ENCODE results near the gene ZGLP1.

Gene ZGLP1

GRCh38 chr19:10325732-10326131, 16.1 kb upstream of the ZGLP1 start:
- H3K4me3 ChIP-seq (ENCODE audit: insufficient read depth in 1 of 2, low read depth in 1 of 2, low read length in 2 of 2): no peak overlapping the region
- WGBS: 98% methylated on average over 8 of the region's 8 CpGs
- no peak overlapping the region for H4K91ac ChIP-seq (ENCODE audit: low read length)
- no peak overlapping the region for H2BK12ac ChIP-seq (ENCODE audit: low read length in 2 of 2)
- H3K36me3 ChIP-seq (ENCODE audit: control insufficient read depth in 1 of 2, insufficient read depth in 2 of 2, low read depth in 1 of 2, low read length in 2 of 2): peaks cover 91% of the 10 kb centered on the region in 2 experiments
- H3K9me3 ChIP-seq (ENCODE audit: control insufficient read depth, low read length): no peaks in the 10 kb centered on the region
- no peak for DNase-seq
- H2BK120ac ChIP-seq (ENCODE audit: low read depth, low read length): no peak overlapping the region
- no peak overlapping the region for H3K4me2 ChIP-seq (ENCODE audit: low read length, poor library complexity, severe bottlenecking)
- H2BK15ac ChIP-seq (ENCODE audit: low read depth, poor library complexity, severe bottlenecking): no peak overlapping the region
- no peak overlapping the region for H2BK5ac ChIP-seq (ENCODE audit: low read depth, low read length, poor library complexity, severe bottlenecking)
- H3K4ac ChIP-seq (ENCODE audit: low read depth in 1 of 2, low read length in 2 of 2): no peak overlapping the region
- no peaks in the 10 kb centered on the region for H3K27me3 ChIP-seq (ENCODE audit: control insufficient read depth in 1 of 2, insufficient read depth in 1 of 2, low read length in 2 of 2)
- H3K79me1 ChIP-seq (replicated peaks; ENCODE audit: low read length, poor library complexity, severe bottlenecking): peaks cover 62% of the 10 kb centered on the region
- no peak overlapping the region for H3K18ac ChIP-seq (ENCODE audit: low read depth in 1 of 2, low read length in 2 of 2)
- H3K4me1 ChIP-seq (ENCODE audit: control insufficient read depth, insufficient read depth, low read depth, low read length): peaks cover 2% of the 10 kb centered on the region
- H2AFZ ChIP-seq (ENCODE audit: low read depth, low read length): no peak overlapping the region
- H3K14ac ChIP-seq (ENCODE audit: low read length in 2 of 2): no peak overlapping the region
- no peak overlapping the region for H3K27ac ChIP-seq (ENCODE audit: low read length, poor library complexity, severe bottlenecking)
- H4K8ac ChIP-seq (ENCODE audit: low read length): no peak overlapping the region
- H3K9ac ChIP-seq (ENCODE audit: low read length): no peak overlapping the region
- no peak overlapping the region for H3K23ac ChIP-seq (ENCODE audit: low read length in 2 of 2)
- H2AK5ac ChIP-seq (ENCODE audit: low read length, severe bottlenecking): no peak overlapping the region

GRCh38 chr19:10321874-10322835, 12.5 kb upstream of the ZGLP1 start:
- Histone ChIP-seq H2BK5ac (ENCODE audit: low read depth, low read length, poor library complexity, severe bottlenecking) (no peak overlapping the region), H2AFZ (ENCODE audit: low read depth, low read length) (no peak overlapping the region), H3K23ac (ENCODE audit: low read length in 2 of 2) (no peak overlapping the region), H3K4ac (ENCODE audit: low read depth in 1 of 2, low read length in 2 of 2) (no peak overlapping the region), H2BK120ac (ENCODE audit: low read depth, low read length) (no peak overlapping the region), H3K4me2 (ENCODE audit: low read length, poor library complexity, severe bottlenecking) (no peak overlapping the region), H3K18ac (ENCODE audit: low read depth in 1 of 2, low read length in 2 of 2) (no peak overlapping the region), H3K9me3 (ENCODE audit: control insufficient read depth, low read length) (no peaks in the 10 kb centered on the region), H4K8ac (ENCODE audit: low read length) (no peak overlapping the region), H3K14ac (ENCODE audit: low read length in 2 of 2) (no peak overlapping the region), H2BK12ac (ENCODE audit: low read length in 2 of 2) (no peak overlapping the region), H2AK5ac (ENCODE audit: low read length, severe bottlenecking) (no peak overlapping the region), H3K9ac (ENCODE audit: low read length) (no peak overlapping the region), H3K36me3 (ENCODE audit: control insufficient read depth in 1 of 2, insufficient read depth in 2 of 2, low read depth in 1 of 2, low read length in 2 of 2) (peaks cover 81 to 93% of the 10 kb centered on the region in 2 experiments), H3K4me3 (ENCODE audit: insufficient read depth in 1 of 2, low read depth in 1 of 2, low read length in 2 of 2) (no peak overlapping the region), H4K91ac (ENCODE audit: low read length) (peak overlapping the region; percentile 55), H3K27me3 (ENCODE audit: control insufficient read depth in 1 of 2, insufficient read depth in 1 of 2, low read length in 2 of 2) (no peaks in the 10 kb centered on the region), H2BK15ac (ENCODE audit: low read depth, poor library complexity, severe bottlenecking) (no peak overlapping the region), H3K4me1 (ENCODE audit: control insufficient read depth, insufficient read depth, low read depth, low read length) (peaks cover 2% of the 10 kb centered on the region), H3K27ac (ENCODE audit: low read length, poor library complexity, severe bottlenecking) (no peak overlapping the region), H3K79me1 (replicated peaks; ENCODE audit: low read length, poor library complexity, severe bottlenecking) (peaks cover 46% of the 10 kb centered on the region)
- DNase-seq: no peak
- 96% methylated on average over 19 of the region's 19 CpGs for WGBS

- Histone ChIP-seq H2BK5ac (ENCODE audit: low read depth, low read length, poor library complexity, severe bottlenecking) (no peak overlapping the region), H3K4ac (ENCODE audit: low read depth in 1 of 2, low read length in 2 of 2) (no peak overlapping the region)
Observed at GRCh38 chr19:10321417-10321797, 11.8 kb upstream of the ZGLP1 start.

GRCh38 chr19:10320602-10321416, 11.2 kb upstream of the ZGLP1 start:
- no peaks in the 10 kb centered on the region for H3K27me3 ChIP-seq (ENCODE audit: control insufficient read depth in 1 of 2, insufficient read depth in 1 of 2, low read length in 2 of 2)

More at GRCh38 chr19:10321417-10321797, 11.8 kb upstream of the ZGLP1 start:
- no peak overlapping the region for H2BK120ac ChIP-seq (ENCODE audit: low read depth, low read length)
- peaks cover 47% of the 10 kb centered on the region for H3K79me1 ChIP-seq (replicated peaks; ENCODE audit: low read length, poor library complexity, severe bottlenecking)
- no peak overlapping the region for H3K18ac ChIP-seq (ENCODE audit: low read depth in 1 of 2, low read length in 2 of 2)
- peaks cover 80 to 96% of the 10 kb centered on the region in 2 experiments for H3K36me3 ChIP-seq (ENCODE audit: control insufficient read depth in 1 of 2, insufficient read depth in 2 of 2, low read depth in 1 of 2, low read length in 2 of 2)
- 93% methylated on average over 11 of the region's 11 CpGs for WGBS
- no peak overlapping the region for H3K9ac ChIP-seq (ENCODE audit: low read length)
- H3K4me1 ChIP-seq (ENCODE audit: control insufficient read depth, insufficient read depth, low read depth, low read length): peaks cover 3% of the 10 kb centered on the region
- no peak overlapping the region for H3K14ac ChIP-seq (ENCODE audit: low read length in 2 of 2)
- no peak overlapping the region for H2BK12ac ChIP-seq (ENCODE audit: low read length in 2 of 2)
- no peak overlapping the region for H4K8ac ChIP-seq (ENCODE audit: low read length)
- H2AK5ac ChIP-seq (ENCODE audit: low read length, severe bottlenecking): no peak overlapping the region
- H3K9me3 ChIP-seq (ENCODE audit: control insufficient read depth, low read length): no peaks in the 10 kb centered on the region
- H3K4me2 ChIP-seq (ENCODE audit: low read length, poor library complexity, severe bottlenecking): no peak overlapping the region
- no peaks in the 10 kb centered on the region for H3K27me3 ChIP-seq (ENCODE audit: control insufficient read depth in 1 of 2, insufficient read depth in 1 of 2, low read length in 2 of 2)
- no peak overlapping the region for H4K91ac ChIP-seq (ENCODE audit: low read length)
- DNase-seq: no peak
- H3K27ac ChIP-seq (ENCODE audit: low read length, poor library complexity, severe bottlenecking): no peak overlapping the region
- no peak overlapping the region for H3K4me3 ChIP-seq (ENCODE audit: insufficient read depth in 1 of 2, low read depth in 1 of 2, low read length in 2 of 2)
- H3K23ac ChIP-seq (ENCODE audit: low read length in 2 of 2): no peak overlapping the region
- H2BK15ac ChIP-seq (ENCODE audit: low read depth, poor library complexity, severe bottlenecking): no peak overlapping the region
- H2AFZ ChIP-seq (ENCODE audit: low read depth, low read length): no peak overlapping the region

More at GRCh38 chr19:10320602-10321416, 11.2 kb upstream of the ZGLP1 start:
- Histone ChIP-seq H3K79me1 (replicated peaks; ENCODE audit: low read length, poor library complexity, severe bottlenecking) (peaks cover 46% of the 10 kb centered on the region), H2BK15ac (ENCODE audit: low read depth, poor library complexity, severe bottlenecking) (no peak overlapping the region), H2BK120ac (ENCODE audit: low read depth, low read length) (no peak overlapping the region), H3K14ac (ENCODE audit: low read length in 2 of 2) (no peak overlapping the region), H2BK12ac (ENCODE audit: low read length in 2 of 2) (no peak overlapping the region), H3K23ac (ENCODE audit: low read length in 2 of 2) (no peak overlapping the region), H3K4me3 (ENCODE audit: insufficient read depth in 1 of 2, low read depth in 1 of 2, low read length in 2 of 2) (no peak overlapping the region), H3K4me2 (ENCODE audit: low read length, poor library complexity, severe bottlenecking) (no peak overlapping the region), H3K4ac (ENCODE audit: low read depth in 1 of 2, low read length in 2 of 2) (no peak overlapping the region), H3K36me3 (ENCODE audit: control insufficient read depth in 1 of 2, insufficient read depth in 2 of 2, low read depth in 1 of 2, low read length in 2 of 2) (peaks cover 77 to 95% of the 10 kb centered on the region in 2 experiments), H3K9ac (ENCODE audit: low read length) (no peak overlapping the region), H3K27ac (ENCODE audit: low read length, poor library complexity, severe bottlenecking) (no peak overlapping the region), H2AFZ (ENCODE audit: low read depth, low read length) (no peak overlapping the region), H3K4me1 (ENCODE audit: control insufficient read depth, insufficient read depth, low read depth, low read length) (peaks cover 8% of the 10 kb centered on the region), H3K9me3 (ENCODE audit: control insufficient read depth, low read length) (no peaks in the 10 kb centered on the region), H2BK5ac (ENCODE audit: low read depth, low read length, poor library complexity, severe bottlenecking) (no peak overlapping the region), H2AK5ac (ENCODE audit: low read length, severe bottlenecking) (no peak overlapping the region), H3K18ac (ENCODE audit: low read depth in 1 of 2, low read length in 2 of 2) (no peak overlapping the region), H4K91ac (ENCODE audit: low read length) (no peak overlapping the region), H4K8ac (ENCODE audit: low read length) (no peak overlapping the region)
- 98% methylated on average over 25 of the region's 32 CpGs for WGBS
- DNase-seq: no peak

Data from mesenchymal stem cell (in vitro differentiated cells and primary cell).